ENCODE results near the gene DGKG. TPM values are rescaled to one million over a fixed set of nuclear protein-coding genes. Genes with fewer than 3 reads are reported as not detected.

The DGKG gene
- polyA plus RNA-seq, 3 donors = 4.2 to 9.2 (median 4.3) TPM

DNA sequence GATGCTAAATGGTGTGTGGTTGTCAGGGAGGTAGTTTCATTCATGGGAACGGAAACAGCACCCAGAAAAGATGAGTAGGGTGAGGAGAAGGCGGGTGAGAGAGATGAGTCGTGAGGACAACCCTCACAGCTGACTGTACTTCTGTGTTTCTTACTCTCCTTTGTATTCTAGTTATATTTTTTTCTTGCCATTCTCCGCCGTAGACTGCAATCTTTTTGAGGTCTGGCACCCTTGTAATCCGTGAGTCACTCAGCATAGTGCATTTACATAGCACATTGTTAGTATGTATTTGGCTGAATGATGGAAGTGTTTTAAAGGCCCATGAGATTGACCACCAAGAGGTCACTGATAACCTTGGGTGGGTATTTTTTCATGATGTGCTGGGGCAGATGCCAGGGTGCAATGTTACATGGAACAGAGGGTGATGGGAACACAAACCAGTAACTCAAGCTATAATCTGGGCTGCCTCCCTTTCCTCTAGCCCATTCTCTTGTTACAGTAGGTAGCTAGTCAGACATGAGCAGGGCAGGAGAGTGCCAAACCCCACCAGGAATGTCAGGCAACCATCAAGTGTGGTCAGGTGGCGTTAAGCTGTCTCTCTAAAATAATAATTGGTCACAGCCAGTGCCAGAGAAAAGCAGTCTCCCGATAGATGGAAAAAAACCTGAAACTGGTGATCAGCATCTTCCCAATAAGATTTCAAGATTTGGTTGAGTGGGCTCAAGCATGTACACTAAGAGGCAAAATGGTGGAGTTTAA is 18.8 kb upstream of the DGKG start:
- H3K27ac ChIP-seq (ENCODE audit: low read depth in 1 of 2, low read length in 2 of 2) = no peak overlapping the region
- Mint-ChIP-seq H3K4me3 (no peak overlapping the region), H3K36me3 (peaks cover 0 to 6% of the 10 kb centered on the region in 2 donors)

DNA sequence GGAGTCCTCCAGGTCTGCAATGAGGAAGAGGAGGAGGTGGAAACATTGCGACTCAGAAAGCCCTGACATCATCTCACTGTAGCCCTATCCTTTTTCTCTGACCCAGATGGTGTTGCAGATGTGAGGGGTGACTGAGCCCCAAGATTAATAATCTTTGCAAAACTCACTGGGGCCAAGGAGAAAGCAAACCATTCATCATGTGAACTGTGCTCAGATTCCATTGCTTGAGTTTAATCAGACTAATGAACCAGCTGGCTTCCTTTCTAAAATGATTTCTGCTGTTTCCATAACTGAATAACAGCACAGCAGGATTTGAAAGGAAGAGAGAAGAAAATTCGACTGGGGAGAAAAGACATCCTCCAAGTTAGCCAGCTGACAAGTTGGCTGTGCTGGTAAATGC is 13.4 kb upstream of the DGKG start:
- H3K27ac Mint-ChIP-seq = peak overlapping the region; percentile 72 to 92 (median 85)
- H3K27me3 Mint-ChIP-seq (ENCODE audit: low read depth in 3 of 3) = peaks cover 0 to 3% (median 0%) of the 10 kb centered on the region in 3 donors
- Histone ChIP-seq H3K4me2 (replicated peaks; ENCODE audit: extremely low read depth, low read length, poor library complexity, severe bottlenecking) (peak overlapping the region; percentile 14), H3K27ac (ENCODE audit: low read depth in 1 of 2, low read length in 2 of 2) (peak overlapping the region; percentile 44 to 70), H3K9me3 (replicated peaks in 1 of 2; ENCODE audit: control insufficient read depth in 1 of 2, insufficient read depth in 1 of 2, low read length in 2 of 2) (no peaks in the 10 kb centered on the region), H3K79me2 (ENCODE audit: insufficient read depth, low read length) (peaks cover 4% of the 10 kb centered on the region), H3K27me3 (ENCODE audit: control insufficient read depth in 2 of 2, insufficient read depth in 2 of 2, low read length in 2 of 2) (no peaks in the 10 kb centered on the region), H3K36me3 (replicated peaks in 1 of 2; ENCODE audit: control insufficient read depth in 1 of 2, insufficient read depth in 2 of 2, low read length in 2 of 2) (no peaks in the 10 kb centered on the region), H3K4me3 (replicated peaks in 1 of 3; ENCODE audit: low read depth in 2 of 3, low read length in 3 of 3) (no peak overlapping the region), H3K4me1 (ENCODE audit: control insufficient read depth in 1 of 2, insufficient read depth in 2 of 2, low read length in 2 of 2) (peaks cover 51 to 56% of the 10 kb centered on the region in 2 donors), H2AFZ (ENCODE audit: insufficient read depth, low read depth, low read length, poor library complexity, severe bottlenecking) (peak overlapping the region; percentile 23), H3K9ac (ENCODE audit: insufficient read depth, low read length, poor library complexity, severe bottlenecking) (no peak overlapping the region), H4K20me1 (ENCODE audit: insufficient read depth, low read length) (no peaks in the 10 kb centered on the region)
- peak in 1 of 3 donors; percentile 42 for DNase-seq
- no CpG with 5 or more reads among the region's 2 CpGs for WGBS (ENCODE audit: insufficient coverage)
- no peak overlapping the region for H3K4me3 Mint-ChIP-seq
- H3K36me3 Mint-ChIP-seq = peaks cover 0 to 6% of the 10 kb centered on the region in 2 donors
- TF ChIP-seq, protein P1, sequence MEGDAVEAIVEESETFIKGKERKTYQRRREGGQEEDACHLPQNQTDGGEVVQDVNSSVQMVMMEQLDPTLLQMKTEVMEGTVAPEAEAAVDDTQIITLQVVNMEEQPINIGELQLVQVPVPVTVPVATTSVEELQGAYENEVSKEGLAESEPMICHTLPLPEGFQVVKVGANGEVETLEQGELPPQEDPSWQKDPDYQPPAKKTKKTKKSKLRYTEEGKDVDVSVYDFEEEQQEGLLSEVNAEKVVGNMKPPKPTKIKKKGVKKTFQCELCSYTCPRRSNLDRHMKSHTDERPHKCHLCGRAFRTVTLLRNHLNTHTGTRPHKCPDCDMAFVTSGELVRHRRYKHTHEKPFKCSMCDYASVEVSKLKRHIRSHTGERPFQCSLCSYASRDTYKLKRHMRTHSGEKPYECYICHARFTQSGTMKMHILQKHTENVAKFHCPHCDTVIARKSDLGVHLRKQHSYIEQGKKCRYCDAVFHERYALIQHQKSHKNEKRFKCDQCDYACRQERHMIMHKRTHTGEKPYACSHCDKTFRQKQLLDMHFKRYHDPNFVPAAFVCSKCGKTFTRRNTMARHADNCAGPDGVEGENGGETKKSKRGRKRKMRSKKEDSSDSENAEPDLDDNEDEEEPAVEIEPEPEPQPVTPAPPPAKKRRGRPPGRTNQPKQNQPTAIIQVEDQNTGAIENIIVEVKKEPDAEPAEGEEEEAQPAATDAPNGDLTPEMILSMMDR (IDR thresholded peaks at IDR 0.05) = no peak
- intact Hi-C loops (cut with micrococcal nuclease) = no loop called here
- peaks cover 59% of the 10 kb centered on the region for H3K4me1 Mint-ChIP-seq
- H3K9me3 Mint-ChIP-seq = peaks cover 0 to 6% (median 4%) of the 10 kb centered on the region in 7 donors

More for the DNA sequence above, 18.8 kb upstream of the DGKG start:
- Histone ChIP-seq H3K4me1 (ENCODE audit: control insufficient read depth in 1 of 2, insufficient read depth in 2 of 2, low read length in 2 of 2) (peaks cover 4 to 5% of the 10 kb centered on the region in 2 donors), H3K4me3 (replicated peaks in 1 of 3; ENCODE audit: low read depth in 2 of 3, low read length in 3 of 3) (no peak overlapping the region), H3K27me3 (ENCODE audit: control insufficient read depth in 2 of 2, insufficient read depth in 2 of 2, low read length in 2 of 2) (no peaks in the 10 kb centered on the region), H3K9me3 (replicated peaks in 1 of 2; ENCODE audit: control insufficient read depth in 1 of 2, insufficient read depth in 1 of 2, low read length in 2 of 2) (no peaks in the 10 kb centered on the region), H2AFZ (ENCODE audit: insufficient read depth, low read depth, low read length, poor library complexity, severe bottlenecking) (no peak overlapping the region), H4K20me1 (ENCODE audit: insufficient read depth, low read length) (no peaks in the 10 kb centered on the region), H3K36me3 (replicated peaks in 1 of 2; ENCODE audit: control insufficient read depth in 1 of 2, insufficient read depth in 2 of 2, low read length in 2 of 2) (no peaks in the 10 kb centered on the region), H3K79me2 (ENCODE audit: insufficient read depth, low read length) (no peaks in the 10 kb centered on the region), H3K9ac (ENCODE audit: insufficient read depth, low read length, poor library complexity, severe bottlenecking) (no peak overlapping the region), H3K4me2 (replicated peaks; ENCODE audit: extremely low read depth, low read length, poor library complexity, severe bottlenecking) (no peak overlapping the region)
- Mint-ChIP-seq H3K9me3 (peaks cover 0 to 8% (median 5%) of the 10 kb centered on the region in 7 donors), H3K27me3 (ENCODE audit: low read depth in 3 of 3) (peaks cover 0 to 6% (median 0%) of the 10 kb centered on the region in 3 donors), H3K27ac (no peak overlapping the region), H3K4me1 (peaks cover 17% of the 10 kb centered on the region)
- WGBS (ENCODE audit: insufficient coverage) = 100% methylated on average over 1 of the region's 8 CpGs
- TF ChIP-seq, protein P1 (IDR thresholded peaks at IDR 0.05) = no peak
- intact Hi-C loops (cut with micrococcal nuclease) = no loop called here
- DNase-seq = no peak
